ENCODE measurements around the gene TBX4. TPM values are rescaled to one million over a fixed set of nuclear protein-coding genes. Genes with fewer than 3 reads are reported as not detected.
A peak's percentile ranks its signal among the peaks of the same experiment; 100 is the strongest.

Gene TBX4
- total and polyA plus RNA-seq, 2 of the 13 experiments (the other 11 are each of a cell fraction or from before 2014, with no cell fraction given): 0.11 to 1.1 TPM

DNA sequence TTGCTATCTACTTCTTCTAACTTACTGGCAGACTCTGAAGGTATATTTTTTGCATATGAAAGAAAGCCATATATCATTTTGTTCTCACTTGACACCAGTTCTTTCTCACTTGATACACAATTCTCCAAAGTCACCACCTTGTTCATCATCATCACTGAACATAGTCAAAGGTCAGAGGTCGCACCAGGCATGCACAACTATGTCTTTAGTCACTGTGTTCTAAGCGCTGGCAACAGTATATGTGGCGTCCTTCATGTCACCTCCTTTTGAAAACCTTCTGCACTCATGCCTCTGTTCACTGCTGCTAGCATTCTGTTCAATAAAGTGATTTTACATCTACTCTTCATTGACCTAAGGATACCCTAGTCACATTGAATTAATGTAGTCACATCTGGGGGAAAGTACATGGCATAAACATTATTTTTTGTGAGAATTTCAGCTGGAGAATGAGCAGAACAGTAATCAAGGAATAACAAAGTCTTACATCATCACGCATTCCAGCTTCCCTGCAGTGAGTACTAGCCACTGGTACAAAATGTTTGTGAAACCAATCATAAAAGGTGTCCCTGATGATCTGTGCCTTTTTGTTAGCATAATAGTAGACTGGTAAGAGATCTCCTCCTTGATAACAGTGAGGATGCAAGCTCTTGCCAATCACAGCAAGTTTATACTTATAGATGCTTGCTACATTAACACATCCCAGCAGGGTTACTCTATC, 20.5 kb upstream of the TBX4 start:
- Histone ChIP-seq H3K27me3 (ENCODE audit: control insufficient read depth in 1 of 2, insufficient read depth in 2 of 2, low read length in 2 of 2) (no peaks in the 10 kb centered on the region), H3K9ac (ENCODE audit: insufficient read depth, low read depth, low read length) (no peak overlapping the region), H3K9me3 (ENCODE audit: low read length) (peaks cover 11% of the 10 kb centered on the region; the same call in 1 of the 2 replicates), H3K4me2 (ENCODE audit: low read depth, low read length) (no peak overlapping the region), H3K4me3 (replicated peaks in 1 of 3; ENCODE audit: insufficient read depth in 1 of 3, low read depth in 2 of 3, low read length in 3 of 3) (no peak overlapping the region), H3K27ac (ENCODE audit: extremely low read length, insufficient read depth, low read length) (no peak overlapping the region), H3K79me2 (ENCODE audit: insufficient read depth, low read length) (no peaks in the 10 kb centered on the region), H4K20me1 (ENCODE audit: insufficient read depth, low read length) (no peaks in the 10 kb centered on the region), H3K36me3 (replicated peaks in 1 of 2; ENCODE audit: control insufficient read depth in 1 of 2, insufficient read depth in 2 of 2, low read length in 2 of 2) (no peaks in the 10 kb centered on the region), H3K4me1 (ENCODE audit: insufficient read depth, low read length) (peaks cover 39% of the 10 kb centered on the region), H2AFZ (ENCODE audit: low read length) (no peak overlapping the region)
- CTCF ChIA-PET (ENCODE audit: low intra/inter-chr PET ratio, low total read pairs): no interaction called here
- in situ Hi-C loops (cut with HindIII; ENCODE audit: extremely low pct_ligation_motif_present, low pct_unique_long_range_greater_than_20kb) (no loop called here), intact Hi-C loops (cut with micrococcal nuclease; ENCODE audit: unreplicated experiment) (no loop called here)
- peak; percentile 44 for ATAC-seq
- peak; percentile 79 for DNase-seq (ENCODE audit: low spot score)
- WGBS (ENCODE audit: low lambda C conversion rate): 9% methylated on average over 4 of the region's 4 CpGs
- FAIRE-seq: no peak
- BruUV-seq (replicated peaks): no TSS peak
- POLR2A ChIA-PET: no interaction called here
- TF ChIP-seq KDM4B (CRISPR knock-in tag; IDR thresholded peaks at IDR 0.05): no peak
- TF ChIP-seq, protein P1, sequence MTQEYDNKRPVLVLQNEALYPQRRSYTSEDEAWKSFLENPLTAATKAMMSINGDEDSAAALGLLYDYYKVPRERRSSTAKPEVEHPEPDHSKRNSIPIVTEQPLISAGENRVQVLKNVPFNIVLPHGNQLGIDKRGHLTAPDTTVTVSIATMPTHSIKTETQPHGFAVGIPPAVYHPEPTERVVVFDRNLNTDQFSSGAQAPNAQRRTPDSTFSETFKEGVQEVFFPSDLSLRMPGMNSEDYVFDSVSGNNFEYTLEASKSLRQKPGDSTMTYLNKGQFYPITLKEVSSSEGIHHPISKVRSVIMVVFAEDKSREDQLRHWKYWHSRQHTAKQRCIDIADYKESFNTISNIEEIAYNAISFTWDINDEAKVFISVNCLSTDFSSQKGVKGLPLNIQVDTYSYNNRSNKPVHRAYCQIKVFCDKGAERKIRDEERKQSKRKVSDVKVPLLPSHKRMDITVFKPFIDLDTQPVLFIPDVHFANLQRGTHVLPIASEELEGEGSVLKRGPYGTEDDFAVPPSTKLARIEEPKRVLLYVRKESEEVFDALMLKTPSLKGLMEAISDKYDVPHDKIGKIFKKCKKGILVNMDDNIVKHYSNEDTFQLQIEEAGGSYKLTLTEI (CRISPR knock-in tag; conservative IDR thresholded peaks at IDR 0.05): no peak
- TF ChIP-seq KLF13 (CRISPR knock-in tag; IDR thresholded peaks at IDR 0.05): no peak
- no peak for TF ChIP-seq ZZZ3 (CRISPR knock-in tag; IDR thresholded peaks at IDR 0.05; ENCODE audit: borderline replicate concordance)
- no peak for TF ChIP-seq ETV5 (CRISPR knock-in tag; IDR thresholded peaks at IDR 0.05; ENCODE audit: borderline replicate concordance)
- no peak for TF ChIP-seq SMARCC2 (IDR thresholded peaks at IDR 0.05)
- TF ChIP-seq, protein P2, sequence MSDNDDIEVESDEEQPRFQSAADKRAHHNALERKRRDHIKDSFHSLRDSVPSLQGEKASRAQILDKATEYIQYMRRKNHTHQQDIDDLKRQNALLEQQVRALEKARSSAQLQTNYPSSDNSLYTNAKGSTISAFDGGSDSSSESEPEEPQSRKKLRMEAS (IDR thresholded peaks at IDR 0.05): no peak
- TF ChIP-seq, protein P3, sequence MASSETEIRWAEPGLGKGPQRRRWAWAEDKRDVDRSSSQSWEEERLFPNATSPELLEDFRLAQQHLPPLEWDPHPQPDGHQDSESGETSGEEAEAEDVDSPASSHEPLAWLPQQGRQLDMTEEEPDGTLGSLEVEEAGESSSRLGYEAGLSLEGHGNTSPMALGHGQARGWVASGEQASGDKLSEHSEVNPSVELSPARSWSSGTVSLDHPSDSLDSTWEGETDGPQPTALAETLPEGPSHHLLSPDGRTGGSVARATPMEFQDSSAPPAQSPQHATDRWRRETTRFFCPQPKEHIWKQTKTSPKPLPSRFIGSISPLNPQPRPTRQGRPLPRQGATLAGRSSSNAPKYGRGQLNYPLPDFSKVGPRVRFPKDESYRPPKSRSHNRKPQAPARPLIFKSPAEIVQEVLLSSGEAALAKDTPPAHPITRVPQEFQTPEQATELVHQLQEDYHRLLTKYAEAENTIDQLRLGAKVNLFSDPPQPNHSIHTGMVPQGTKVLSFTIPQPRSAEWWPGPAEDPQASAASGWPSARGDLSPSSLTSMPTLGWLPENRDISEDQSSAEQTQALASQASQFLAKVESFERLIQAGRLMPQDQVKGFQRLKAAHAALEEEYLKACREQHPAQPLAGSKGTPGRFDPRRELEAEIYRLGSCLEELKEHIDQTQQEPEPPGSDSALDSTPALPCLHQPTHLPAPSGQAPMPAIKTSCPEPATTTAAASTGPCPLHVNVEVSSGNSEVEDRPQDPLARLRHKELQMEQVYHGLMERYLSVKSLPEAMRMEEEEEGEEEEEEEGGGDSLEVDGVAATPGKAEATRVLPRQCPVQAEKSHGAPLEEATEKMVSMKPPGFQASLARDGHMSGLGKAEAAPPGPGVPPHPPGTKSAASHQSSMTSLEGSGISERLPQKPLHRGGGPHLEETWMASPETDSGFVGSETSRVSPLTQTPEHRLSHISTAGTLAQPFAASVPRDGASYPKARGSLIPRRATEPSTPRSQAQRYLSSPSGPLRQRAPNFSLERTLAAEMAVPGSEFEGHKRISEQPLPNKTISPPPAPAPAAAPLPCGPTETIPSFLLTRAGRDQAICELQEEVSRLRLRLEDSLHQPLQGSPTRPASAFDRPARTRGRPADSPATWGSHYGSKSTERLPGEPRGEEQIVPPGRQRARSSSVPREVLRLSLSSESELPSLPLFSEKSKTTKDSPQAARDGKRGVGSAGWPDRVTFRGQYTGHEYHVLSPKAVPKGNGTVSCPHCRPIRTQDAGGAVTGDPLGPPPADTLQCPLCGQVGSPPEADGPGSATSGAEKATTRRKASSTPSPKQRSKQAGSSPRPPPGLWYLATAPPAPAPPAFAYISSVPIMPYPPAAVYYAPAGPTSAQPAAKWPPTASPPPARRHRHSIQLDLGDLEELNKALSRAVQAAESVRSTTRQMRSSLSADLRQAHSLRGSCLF (CRISPR knock-in tag; IDR thresholded peaks at IDR 0.05; ENCODE audit: borderline replicate concordance): no peak
- TF ChIP-seq TARDBP (CRISPR knock-in tag; IDR thresholded peaks at IDR 0.05): no peak
- no peak for TF ChIP-seq RELA (CRISPR knock-in tag; IDR thresholded peaks at IDR 0.05)
- TF ChIP-seq, protein P4, sequence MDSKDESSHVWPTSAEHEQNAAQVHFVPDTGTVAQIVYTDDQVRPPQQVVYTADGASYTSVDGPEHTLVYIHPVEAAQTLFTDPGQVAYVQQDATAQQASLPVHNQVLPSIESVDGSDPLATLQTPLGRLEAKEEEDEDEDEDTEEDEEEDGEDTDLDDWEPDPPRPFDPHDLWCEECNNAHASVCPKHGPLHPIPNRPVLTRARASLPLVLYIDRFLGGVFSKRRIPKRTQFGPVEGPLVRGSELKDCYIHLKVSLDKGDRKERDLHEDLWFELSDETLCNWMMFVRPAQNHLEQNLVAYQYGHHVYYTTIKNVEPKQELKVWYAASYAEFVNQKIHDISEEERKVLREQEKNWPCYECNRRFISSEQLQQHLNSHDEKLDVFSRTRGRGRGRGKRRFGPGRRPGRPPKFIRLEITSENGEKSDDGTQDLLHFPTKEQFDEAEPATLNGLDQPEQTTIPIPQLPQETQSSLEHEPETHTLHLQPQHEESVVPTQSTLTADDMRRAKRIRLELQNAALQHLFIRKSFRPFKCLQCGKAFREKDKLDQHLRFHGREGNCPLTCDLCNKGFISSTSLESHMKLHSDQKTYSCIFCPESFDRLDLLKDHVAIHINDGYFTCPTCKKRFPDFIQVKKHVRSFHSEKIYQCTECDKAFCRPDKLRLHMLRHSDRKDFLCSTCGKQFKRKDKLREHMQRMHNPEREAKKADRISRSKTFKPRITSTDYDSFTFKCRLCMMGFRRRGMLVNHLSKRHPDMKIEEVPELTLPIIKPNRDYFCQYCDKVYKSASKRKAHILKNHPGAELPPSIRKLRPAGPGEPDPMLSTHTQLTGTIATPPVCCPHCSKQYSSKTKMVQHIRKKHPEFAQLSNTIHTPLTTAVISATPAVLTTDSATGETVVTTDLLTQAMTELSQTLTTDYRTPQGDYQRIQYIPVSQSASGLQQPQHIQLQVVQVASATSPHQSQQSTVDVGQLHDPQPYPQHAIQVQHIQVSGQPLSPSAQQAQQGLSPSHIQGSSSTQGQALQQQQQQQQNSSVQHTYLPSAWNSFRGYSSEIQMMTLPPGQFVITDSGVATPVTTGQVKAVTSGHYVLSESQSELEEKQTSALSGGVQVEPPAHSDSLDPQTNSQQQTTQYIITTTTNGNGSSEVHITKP (CRISPR knock-in tag; IDR thresholded peaks at IDR 0.05; ENCODE audit: low read depth): no peak
- TF ChIP-seq ZNF136 (CRISPR knock-in tag; IDR thresholded peaks at IDR 0.05; ENCODE audit: low read depth): no peak
- no peak for TF ChIP-seq ZNF101 (CRISPR knock-in tag; IDR thresholded peaks at IDR 0.05; ENCODE audit: borderline replicate concordance, low read depth)
- peak; percentile 33 for TF ChIP-seq CEBPG (CRISPR knock-in tag; IDR thresholded peaks at IDR 0.05)

All from HepG2 (cell line).